Panc1 (cell line): Measurements from ENCODE around the gene CTNND2. TPM values are rescaled to one million over a fixed set of nuclear protein-coding genes. Genes with fewer than 3 reads are reported as not detected.

Experiments used
- ATAC-seq: fragments of 200-7000 bp; cut with Tn5 transposase; 2 replicates; pipeline ENCODE4 v1.9.1; 2020; ENCODE audit warnings: mild to moderate bottlenecking, moderate library complexity
- BruUV-seq: library from RNA; stranded (reverse); fragments of 400-500 nt; replicated peaks from 2 replicates; lab custom pipeline; 2021; lab: Mats Ljungman, UMichigan
- CTCF ChIA-PET: fragments of 300-600 bp; sonication (Branson Sonifier 250); formaldehyde crosslinking; loops from one replicate; lab custom pipeline; 2022; ENCODE audit warnings: antibody characterized with exemption; lab: Charles Lee
- POLR2A ChIA-PET: fragments of 300-600 bp; sonication (Branson Sonifier 250); formaldehyde crosslinking; loops from one replicate; lab custom pipeline; 2022; ENCODE audit warnings: antibody characterized with exemption; lab: Charles Lee
- DNase-seq: peaks from one replicate; pipeline ENCODE4 v3.0.0-alpha.2; 2010; ENCODE audit warnings: low read depth, low spot score
- H3K27ac ChIP-seq: 2 replicates; pipeline ENCODE4 v1.5.1; 2011; ENCODE audit warnings: mild to moderate bottlenecking, low read length, inconsistent platforms
- H3K27me3 ChIP-seq: fragments of 200-500 bp; sonication (Bioruptor generic); 2 replicates; pipeline ENCODE4 v1.6.0; 2014; ENCODE audit warnings: low read length, inconsistent platforms; ENCODE audit not compliant: control insufficient read depth, insufficient read depth
- H3K36me3 ChIP-seq: fragments of 200-500 bp; sonication (Bioruptor generic); 2 replicates; pipeline ENCODE4 v1.5.1; 2014; ENCODE audit warnings: inconsistent platforms, mild to moderate bottlenecking, low read length, moderate library complexity; ENCODE audit not compliant: control insufficient read depth, insufficient read depth
- H3K4me1 ChIP-seq: 2 replicates; pipeline ENCODE4 v1.5.1; 2011; ENCODE audit warnings: inconsistent platforms, mild to moderate bottlenecking, low read length, moderate library complexity; ENCODE audit not compliant: control insufficient read depth, insufficient read depth
- H3K4me3 ChIP-seq, 2 experiments: 2 replicates each; pipeline ENCODE4 v1.5.1; 2011 to 2012; ENCODE audit warnings: low read depth in 2 of 2, low read length in 2 of 2, mild to moderate bottlenecking in 2 of 2, inconsistent platforms in 1 of 2, moderate library complexity in 1 of 2
- H3K9me3 ChIP-seq: fragments of 200-500 bp; sonication (Bioruptor generic); 2 replicates; pipeline ENCODE4 v1.5.1; 2014; ENCODE audit warnings: low read depth, mild to moderate bottlenecking, inconsistent platforms, low read length, moderate library complexity; ENCODE audit not compliant: control insufficient read depth, insufficient read depth
- CTCF ChIP-seq: fragments of 450-650 bp; IDR thresholded peaks from 2 replicates; pipeline ENCODE4 v1.5.1; 2017; ENCODE audit warnings: mild to moderate bottlenecking
- POLR2AphosphoS5 ChIP-seq: IDR thresholded peaks from 2 replicates; pipeline ENCODE4 v1.6.1; 2012; ENCODE audit warnings: mild to moderate bottlenecking, low read depth, low read length, moderate library complexity
- REST ChIP-seq, 2 experiments: IDR thresholded peaks; 2 replicates each; pipeline ENCODE4 v1.6.1; 2011 to 2012; ENCODE audit warnings: low read depth in 2 of 2, control low read depth in 1 of 2, low read length in 1 of 2, mild to moderate bottlenecking in 1 of 2, moderate library complexity in 1 of 2; ENCODE audit not compliant: insufficient read depth in 1 of 2
- SIN3A ChIP-seq: IDR thresholded peaks from 2 replicates; pipeline ENCODE4 v1.6.1; 2012; ENCODE audit warnings: low read depth, mild to moderate bottlenecking, low read length, moderate library complexity, borderline replicate concordance; ENCODE audit not compliant: insufficient read depth
- TCF7L2 ChIP-seq: IDR thresholded peaks from 2 replicates; pipeline ENCODE4 v1.6.1; 2011; ENCODE audit warnings: mild to moderate bottlenecking, low read depth, low read length, inconsistent platforms
- in situ Hi-C: cut with HindIII; loops from 2 replicates; pipeline ENCODE4 v1.10.0; 2016; ENCODE audit warnings: low sequenced_read_pairs, low pct_unique_long_range_greater_than_20kb
- intact Hi-C: fragments of 100-400 bp; cut with micrococcal nuclease; formaldehyde crosslinking; loops from one replicate; pipeline ENCODE4 v1.10.0; 2022; ENCODE audit not compliant: unreplicated experiment
- total RNA-seq: library from RNA; stranded (reverse); gene quantifications from one replicate; pipeline ENCODE4 v1.2.1, GENCODE V29; 2021; ENCODE audit not compliant: unreplicated experiment

CTNND2 gene
- total RNA-seq, 1 experiment from 2014 or later: 1.0 TPM

- DNase-seq (no peak), ATAC-seq (no peak)
- ChIA-PET CTCF (no interaction called here), POLR2A (no interaction called here)
- BruUV-seq: no TSS peak
- Histone ChIP-seq H3K36me3 (no peaks in the 10 kb centered on the region), H3K4me3 (no peak overlapping the region), H3K27me3 (no peaks in the 10 kb centered on the region; the same call in 1 of the 2 replicates), H3K9me3 (no peaks in the 10 kb centered on the region), H3K27ac (no peak overlapping the region), H3K4me1 (no peaks in the 10 kb centered on the region)
- TF ChIP-seq POLR2AphosphoS5 (no peak), CTCF (no peak), TCF7L2 (no peak), REST (IDR thresholded peaks at IDR 0.05; ENCODE audit: insufficient read depth in 1 of 2, low read depth in 2 of 2, low read length in 1 of 2) (no peak), SIN3A (no peak)
- in situ Hi-C loops (no loop called here), intact Hi-C loops (no loop called here)
These were observed 657.0 kb downstream of the CTNND2 start for GRCh38 chr5:11247224-11247623.

GRCh38 chr5:11240293-11241190 is 663.7 kb downstream of the CTNND2 start:
- BruUV-seq: no TSS peak
- DNase-seq: no peak
- H3K36me3 ChIP-seq: no peaks in the 10 kb centered on the region
- H3K9me3 ChIP-seq: no peaks in the 10 kb centered on the region
- CTCF ChIA-PET: no interaction called here
- TF ChIP-seq POLR2AphosphoS5 (no peak), TCF7L2 (no peak), CTCF (no peak), REST (IDR thresholded peaks at IDR 0.05; ENCODE audit: insufficient read depth in 1 of 2, low read depth in 2 of 2, low read length in 1 of 2) (no peak), SIN3A (no peak)
- in situ Hi-C loops (no loop called here), intact Hi-C loops (no loop called here)
- H3K27ac ChIP-seq: no peak overlapping the region
- H3K27me3 ChIP-seq: peaks cover 2% of the 10 kb centered on the region; the same call in 1 of the 2 replicates
- H3K4me3 ChIP-seq: no peak overlapping the region
- no peak for ATAC-seq
- H3K4me1 ChIP-seq: no peaks in the 10 kb centered on the region
- POLR2A ChIA-PET: no interaction called here
